ENCODE data around the gene ALDH1L2. TPM values are rescaled to one million over a fixed set of nuclear protein-coding genes. Genes with fewer than 3 reads are reported as not detected.

The ALDH1L2 gene
- total and polyA plus RNA-seq, 5 donors from 2014 or later: not detected

GRCh38 chr12:105107171-105107493 lies 22.9 kb upstream of the ALDH1L2 start:
- Mint-ChIP-seq H3K9me3 (peaks cover 0 to 4% (median 0%) of the 10 kb centered on the region in 7 donors), H3K4me3 (peak overlapping the region; percentile 87 to 100 (median 94)), H3K27me3 (peaks cover 28% of the 10 kb centered on the region), H3K27ac (peak overlapping the region; percentile 79 to 97 (median 92)), H3K4me1 (peaks cover 21 to 36% (median 29%) of the 10 kb centered on the region in 4 donors), H3K36me3 (peaks cover 4% of the 10 kb centered on the region)
- H3K9me3 ChIP-seq (ENCODE audit: control insufficient read depth in 2 of 2, low read length in 2 of 2): peaks cover 0 to 5% of the 10 kb centered on the region in 2 experiments
- H3K36me3 ChIP-seq (ENCODE audit: control insufficient read depth, insufficient read depth, low read length): no peaks in the 10 kb centered on the region
- no peak for ATAC-seq (ENCODE audit: low read depth in 2 of 2)
- peaks cover 15% of the 10 kb centered on the region for H3K27me3 ChIP-seq (ENCODE audit: control insufficient read depth, insufficient read depth, low read length)
- peak overlapping the region; percentile 89 for H3K27ac ChIP-seq (ENCODE audit: insufficient read depth, low read length, poor library complexity, severe bottlenecking)
- no peak for DNase-seq
- H3K4me3 ChIP-seq (ENCODE audit: low read depth, low read length): peak overlapping the region; percentile 96
- peaks cover 24% of the 10 kb centered on the region for H3K4me1 ChIP-seq (ENCODE audit: control insufficient read depth, insufficient read depth, low read length, poor library complexity, severe bottlenecking)

GRCh38 chr12:105106621-105107020 lies 22.4 kb upstream of the ALDH1L2 start:
- Mint-ChIP-seq H3K36me3 (no peaks in the 10 kb centered on the region), H3K9me3 (peaks cover 0 to 4% (median 0%) of the 10 kb centered on the region in 7 donors), H3K27me3 (peaks cover 32% of the 10 kb centered on the region), H3K27ac (peak overlapping the region in 2 of 3 donors; percentile 79 to 92), H3K4me3 (peak overlapping the region; percentile 87 to 100 (median 94)), H3K4me1 (peaks cover 16 to 32% (median 24%) of the 10 kb centered on the region in 4 donors)
- H3K36me3 ChIP-seq (ENCODE audit: control insufficient read depth, insufficient read depth, low read length): no peaks in the 10 kb centered on the region
- H3K4me1 ChIP-seq (ENCODE audit: control insufficient read depth, insufficient read depth, low read length, poor library complexity, severe bottlenecking): peaks cover 24% of the 10 kb centered on the region
- peak overlapping the region; percentile 96 for H3K4me3 ChIP-seq (ENCODE audit: low read depth, low read length)
- DNase-seq (peak in 1 of 3 donors; percentile 18), ATAC-seq (ENCODE audit: low read depth in 2 of 2) (no peak)
- H3K27ac ChIP-seq (ENCODE audit: insufficient read depth, low read length, poor library complexity, severe bottlenecking): no peak overlapping the region
- peaks cover 0 to 5% of the 10 kb centered on the region in 2 experiments for H3K9me3 ChIP-seq (ENCODE audit: control insufficient read depth in 2 of 2, low read length in 2 of 2)
- H3K27me3 ChIP-seq (ENCODE audit: control insufficient read depth, insufficient read depth, low read length): peaks cover 15% of the 10 kb centered on the region

GRCh38 chr12:105104762-105105161 lies 20.5 kb upstream of the ALDH1L2 start:
- Histone ChIP-seq H3K27ac (ENCODE audit: insufficient read depth, low read length, poor library complexity, severe bottlenecking) (no peak overlapping the region), H3K4me3 (ENCODE audit: low read depth, low read length) (no peak overlapping the region), H3K27me3 (ENCODE audit: control insufficient read depth, insufficient read depth, low read length) (peaks cover 15% of the 10 kb centered on the region), H3K9me3 (ENCODE audit: control insufficient read depth in 2 of 2, low read length in 2 of 2) (peaks cover 0 to 5% of the 10 kb centered on the region in 2 experiments), H3K36me3 (ENCODE audit: control insufficient read depth, insufficient read depth, low read length) (no peaks in the 10 kb centered on the region), H3K4me1 (ENCODE audit: control insufficient read depth, insufficient read depth, low read length, poor library complexity, severe bottlenecking) (peaks cover 20% of the 10 kb centered on the region)
- Mint-ChIP-seq H3K9me3 (peaks cover 0 to 4% (median 1%) of the 10 kb centered on the region in 7 donors), H3K27me3 (peaks cover 45% of the 10 kb centered on the region), H3K4me1 (peaks cover 13 to 23% (median 17%) of the 10 kb centered on the region in 4 donors), H3K27ac (no peak overlapping the region), H3K36me3 (no peaks in the 10 kb centered on the region), H3K4me3 (peak overlapping the region in 1 of 4 donors; percentile 6)
- ATAC-seq (ENCODE audit: low read depth in 2 of 2): no peak
- DNase-seq: no peak

- peaks cover 5% of the 10 kb centered on the region for H3K4me1 ChIP-seq (ENCODE audit: control insufficient read depth, insufficient read depth, low read length, poor library complexity, severe bottlenecking)
- peaks cover 0 to 4% (median 2%) of the 10 kb centered on the region in 7 donors for H3K9me3 Mint-ChIP-seq
- no peak overlapping the region for H3K27ac ChIP-seq (ENCODE audit: insufficient read depth, low read length, poor library complexity, severe bottlenecking)
- peaks cover 55% of the 10 kb centered on the region for H3K27me3 Mint-ChIP-seq
- H3K27ac Mint-ChIP-seq: no peak overlapping the region
- no peaks in the 10 kb centered on the region for H3K36me3 ChIP-seq (ENCODE audit: control insufficient read depth, insufficient read depth, low read length)
- H3K4me1 Mint-ChIP-seq: peaks cover 0 to 9% (median 7%) of the 10 kb centered on the region in 4 donors
- DNase-seq (no peak), ATAC-seq (ENCODE audit: low read depth in 2 of 2) (no peak)
- peaks cover 0 to 5% of the 10 kb centered on the region in 2 experiments for H3K9me3 ChIP-seq (ENCODE audit: control insufficient read depth in 2 of 2, low read length in 2 of 2)
- peaks cover 24% of the 10 kb centered on the region for H3K27me3 ChIP-seq (ENCODE audit: control insufficient read depth, insufficient read depth, low read length)
- H3K4me3 Mint-ChIP-seq: no peak overlapping the region
- peaks cover 6% of the 10 kb centered on the region for H3K36me3 Mint-ChIP-seq
- no peak overlapping the region for H3K4me3 ChIP-seq (ENCODE audit: low read depth, low read length)
Measured at GRCh38 chr12:105102673-105103072, 18.4 kb upstream of the ALDH1L2 start.

- peaks cover 11% of the 10 kb centered on the region for H3K36me3 Mint-ChIP-seq
- no peak for DNase-seq
- Histone ChIP-seq H3K4me3 (ENCODE audit: low read depth, low read length) (no peak overlapping the region), H3K4me1 (ENCODE audit: control insufficient read depth, insufficient read depth, low read length, poor library complexity, severe bottlenecking) (no peaks in the 10 kb centered on the region), H3K27ac (ENCODE audit: insufficient read depth, low read length, poor library complexity, severe bottlenecking) (no peak overlapping the region), H3K36me3 (ENCODE audit: control insufficient read depth, insufficient read depth, low read length) (no peaks in the 10 kb centered on the region), H3K9me3 (ENCODE audit: control insufficient read depth in 2 of 2, low read length in 2 of 2) (peaks cover 2 to 5% of the 10 kb centered on the region in 2 experiments), H3K27me3 (ENCODE audit: control insufficient read depth, insufficient read depth, low read length) (peaks cover 19% of the 10 kb centered on the region)
- H3K4me3 Mint-ChIP-seq: no peak overlapping the region
- H3K27ac Mint-ChIP-seq: no peak overlapping the region
- peaks cover 0 to 3% (median 0%) of the 10 kb centered on the region in 4 donors for H3K4me1 Mint-ChIP-seq
- peaks cover 1 to 13% (median 4%) of the 10 kb centered on the region in 7 donors for H3K9me3 Mint-ChIP-seq
- no peak for ATAC-seq (ENCODE audit: low read depth in 2 of 2)
- H3K27me3 Mint-ChIP-seq: peaks cover 55% of the 10 kb centered on the region
Measured at GRCh38 chr12:105100998-105101397, 16.7 kb upstream of the ALDH1L2 start.

GRCh38 chr12:105100207-105100985 lies 16.1 kb upstream of the ALDH1L2 start:
- Histone ChIP-seq H3K4me3 (ENCODE audit: low read depth, low read length) (no peak overlapping the region), H3K27ac (ENCODE audit: insufficient read depth, low read length, poor library complexity, severe bottlenecking) (no peak overlapping the region), H3K9me3 (ENCODE audit: control insufficient read depth in 2 of 2, low read length in 2 of 2) (peaks cover 4 to 5% of the 10 kb centered on the region in 2 experiments), H3K36me3 (ENCODE audit: control insufficient read depth, insufficient read depth, low read length) (no peaks in the 10 kb centered on the region), H3K27me3 (ENCODE audit: control insufficient read depth, insufficient read depth, low read length) (peaks cover 19% of the 10 kb centered on the region), H3K4me1 (ENCODE audit: control insufficient read depth, insufficient read depth, low read length, poor library complexity, severe bottlenecking) (no peaks in the 10 kb centered on the region)
- Mint-ChIP-seq H3K27me3 (peaks cover 52% of the 10 kb centered on the region), H3K4me3 (peak overlapping the region in 1 of 4 donors; percentile 7), H3K4me1 (peaks cover 0 to 3% (median 0%) of the 10 kb centered on the region in 4 donors), H3K36me3 (peaks cover 11% of the 10 kb centered on the region), H3K9me3 (peaks cover 1 to 14% (median 4%) of the 10 kb centered on the region in 7 donors), H3K27ac (no peak overlapping the region)
- DNase-seq (no peak), ATAC-seq (ENCODE audit: low read depth in 2 of 2) (no peak)

- peaks cover 1 to 17% (median 4%) of the 10 kb centered on the region in 7 donors for H3K9me3 Mint-ChIP-seq
- ATAC-seq (ENCODE audit: low read depth in 2 of 2): no peak
Measured at GRCh38 chr12:105099356-105099755, 15.1 kb upstream of the ALDH1L2 start.

More at GRCh38 chr12:105099356-105099755, 15.1 kb upstream of the ALDH1L2 start:
- Histone ChIP-seq H3K27ac (ENCODE audit: insufficient read depth, low read length, poor library complexity, severe bottlenecking) (no peak overlapping the region), H3K27me3 (ENCODE audit: control insufficient read depth, insufficient read depth, low read length) (peaks cover 16% of the 10 kb centered on the region), H3K4me1 (ENCODE audit: control insufficient read depth, insufficient read depth, low read length, poor library complexity, severe bottlenecking) (no peaks in the 10 kb centered on the region), H3K36me3 (ENCODE audit: control insufficient read depth, insufficient read depth, low read length) (no peaks in the 10 kb centered on the region), H3K9me3 (ENCODE audit: control insufficient read depth in 2 of 2, low read length in 2 of 2) (peaks cover 5 to 10% of the 10 kb centered on the region in 2 experiments), H3K4me3 (ENCODE audit: low read depth, low read length) (no peak overlapping the region)
- Mint-ChIP-seq H3K4me1 (peaks cover 0 to 3% (median 0%) of the 10 kb centered on the region in 4 donors), H3K36me3 (peaks cover 11% of the 10 kb centered on the region), H3K27me3 (peaks cover 46% of the 10 kb centered on the region), H3K4me3 (no peak overlapping the region), H3K27ac (no peak overlapping the region)
- DNase-seq: no peak
